ENCODE results near the gene MPHOSPH10.

MPHOSPH10 gene

DNA sequence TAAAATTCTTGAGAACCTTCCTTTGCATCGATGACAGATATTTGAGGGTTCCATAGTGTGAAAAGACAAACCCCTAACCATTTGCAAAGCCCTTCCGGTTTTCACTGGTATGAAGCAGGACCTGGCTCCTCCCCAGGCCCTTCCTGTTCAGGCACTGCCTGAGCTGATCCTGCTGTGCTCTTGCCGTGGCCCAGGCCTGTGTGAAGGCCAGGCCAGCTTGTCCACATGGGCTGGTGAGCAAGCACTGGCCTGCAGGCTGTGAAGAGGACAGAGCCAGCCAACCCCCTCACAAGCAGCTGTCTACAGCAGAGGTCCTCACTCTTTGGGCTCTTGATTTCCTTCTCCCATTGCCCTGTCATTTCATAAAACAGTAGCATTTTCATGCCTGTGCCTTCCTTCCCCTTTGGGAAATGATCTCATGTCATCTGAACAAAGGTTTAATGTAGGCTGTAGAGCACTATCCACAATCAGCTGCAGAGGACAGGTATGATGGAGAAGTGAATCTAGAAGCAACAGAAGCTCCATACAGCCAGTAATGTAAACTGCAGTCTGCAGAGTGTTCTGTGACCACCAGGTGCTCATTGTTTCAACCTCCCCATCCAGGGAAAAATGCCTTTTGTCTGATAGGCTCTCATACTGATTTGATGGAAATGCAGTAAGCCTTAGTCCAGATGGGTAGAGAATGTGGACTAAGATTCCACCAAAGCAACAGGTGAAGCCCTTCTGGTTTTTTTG is 19.8 kb downstream of the MPHOSPH10 start:
- H3K9me3 ChIP-seq (ENCODE audit: insufficient read depth, low read depth, low read length) = no peaks in the 10 kb centered on the region
- 87% methylated on average over 3 of the region's 3 CpGs for WGBS
- no peaks in the 10 kb centered on the region for H3K27me3 ChIP-seq (ENCODE audit: insufficient read depth, low read length)
- H3K27ac ChIP-seq (ENCODE audit: low read depth, low read length) = no peak overlapping the region
- H3K9ac ChIP-seq (ENCODE audit: low read depth, low read length) = no peak overlapping the region
- H3K36me3 ChIP-seq (ENCODE audit: insufficient read depth, low read length) = peaks cover 51% of the 10 kb centered on the region
- no peak overlapping the region for H3K4me3 ChIP-seq (ENCODE audit: low read length)
- no peaks in the 10 kb centered on the region for H3K4me1 ChIP-seq (ENCODE audit: insufficient read depth, low read length)

DNA sequence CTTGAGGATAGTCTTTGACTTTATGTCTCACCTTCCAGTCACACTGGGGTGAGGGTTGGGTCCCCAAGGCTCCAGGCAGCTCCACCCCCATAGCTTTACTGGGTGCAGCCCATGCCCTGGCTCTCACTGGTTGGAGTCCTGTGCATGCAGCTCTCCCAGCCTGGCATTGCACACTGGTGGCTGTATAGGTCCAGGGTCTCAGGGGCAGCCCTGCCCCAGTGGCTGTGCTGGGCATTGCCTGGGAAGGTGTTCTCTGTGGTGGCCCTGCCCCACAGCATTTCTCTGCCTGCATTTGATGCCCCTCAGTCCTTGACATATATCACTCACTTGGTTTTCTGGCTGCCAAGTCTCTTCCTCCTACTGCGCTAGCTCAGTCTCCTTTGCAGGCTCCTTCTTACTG is 21.2 kb downstream of the MPHOSPH10 start:
- peaks cover 4% of the 10 kb centered on the region; the same call in 1 of the 2 replicates for H3K4me1 ChIP-seq (ENCODE audit: insufficient read depth, low read length)
- H3K27me3 ChIP-seq (ENCODE audit: insufficient read depth, low read length) = no peaks in the 10 kb centered on the region
- no peak overlapping the region for H3K4me3 ChIP-seq (ENCODE audit: low read length)
- no peak overlapping the region for H3K27ac ChIP-seq (ENCODE audit: low read depth, low read length)
- no peak overlapping the region for H3K9ac ChIP-seq (ENCODE audit: low read depth, low read length)
- WGBS = 96% methylated on average over 1 of the region's 1 CpG
- H3K36me3 ChIP-seq (ENCODE audit: insufficient read depth, low read length) = peaks cover 39% of the 10 kb centered on the region
- H3K9me3 ChIP-seq (ENCODE audit: insufficient read depth, low read depth, low read length) = no peaks in the 10 kb centered on the region

DNA sequence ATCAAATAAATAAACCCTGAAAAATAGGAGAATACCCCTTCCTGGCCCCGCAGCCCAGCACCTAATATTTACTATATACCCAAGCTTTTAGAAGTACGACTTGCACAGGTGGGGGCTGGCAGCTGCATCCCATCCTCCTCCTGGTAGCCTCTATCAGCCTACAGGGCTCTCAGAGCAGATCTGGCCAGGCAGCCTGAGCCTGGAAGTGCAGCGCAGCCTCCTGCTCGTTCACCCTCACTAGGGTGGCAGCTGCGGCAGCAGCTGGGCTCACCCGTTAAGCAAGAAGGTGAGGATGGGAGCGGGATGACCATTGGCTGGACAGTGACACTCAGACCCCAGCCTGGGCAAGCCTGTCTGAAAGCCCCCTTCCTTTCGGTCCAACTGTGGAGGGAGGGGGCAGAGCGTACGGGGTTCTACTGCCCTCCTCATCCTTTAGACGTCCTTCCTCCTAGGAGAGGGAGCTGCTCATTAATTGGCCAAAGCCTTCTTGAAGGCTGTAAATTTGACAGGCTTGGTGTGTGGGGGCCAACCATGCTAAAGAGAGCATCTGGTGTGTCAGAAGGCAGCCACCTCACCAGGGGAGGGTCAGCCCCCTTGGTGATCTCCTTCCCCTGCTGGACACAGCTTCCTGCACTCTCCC is 23.3 kb downstream of the MPHOSPH10 start:
- Histone ChIP-seq H3K4me1 (ENCODE audit: insufficient read depth, low read length) (peaks cover 5% of the 10 kb centered on the region; the same call in 1 of the 2 replicates), H3K27ac (ENCODE audit: low read depth, low read length) (no peak overlapping the region), H3K27me3 (ENCODE audit: insufficient read depth, low read length) (no peaks in the 10 kb centered on the region), H3K4me3 (ENCODE audit: low read length) (no peak overlapping the region), H3K36me3 (ENCODE audit: insufficient read depth, low read length) (peaks cover 19% of the 10 kb centered on the region), H3K9me3 (ENCODE audit: insufficient read depth, low read depth, low read length) (no peaks in the 10 kb centered on the region), H3K9ac (ENCODE audit: low read depth, low read length) (no peak overlapping the region)
- WGBS = 88% methylated on average over 11 of the region's 11 CpGs

DNA sequence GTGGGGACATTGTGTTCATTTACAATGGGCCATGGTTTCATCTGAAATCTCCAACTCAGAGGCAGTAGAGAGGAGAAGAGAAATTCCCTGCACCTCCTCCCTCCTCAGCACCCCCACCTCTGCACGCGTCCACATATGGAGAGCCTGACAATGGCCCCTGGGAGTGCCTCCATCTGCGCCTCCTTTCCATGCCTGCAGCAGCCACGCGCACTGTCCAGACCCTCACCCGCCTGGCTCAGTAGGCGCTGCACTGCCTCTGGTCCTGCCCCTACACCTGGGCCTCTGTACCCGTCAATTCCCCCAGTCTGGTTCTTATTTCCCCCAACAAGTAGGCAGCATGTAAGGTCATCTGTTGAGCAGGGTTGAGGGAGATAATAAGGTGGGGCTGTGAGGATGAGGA is 23.8 kb downstream of the MPHOSPH10 start:
- Histone ChIP-seq H3K27me3 (ENCODE audit: insufficient read depth, low read length) (no peaks in the 10 kb centered on the region), H3K4me1 (ENCODE audit: insufficient read depth, low read length) (peaks cover 5% of the 10 kb centered on the region; the same call in 1 of the 2 replicates), H3K36me3 (ENCODE audit: insufficient read depth, low read length) (peaks cover 13% of the 10 kb centered on the region), H3K4me3 (ENCODE audit: low read length) (no peak overlapping the region), H3K27ac (ENCODE audit: low read depth, low read length) (no peak overlapping the region), H3K9me3 (ENCODE audit: insufficient read depth, low read depth, low read length) (no peaks in the 10 kb centered on the region), H3K9ac (ENCODE audit: low read depth, low read length) (no peak overlapping the region)
- WGBS = 82% methylated on average over 8 of the region's 8 CpGs

DNA sequence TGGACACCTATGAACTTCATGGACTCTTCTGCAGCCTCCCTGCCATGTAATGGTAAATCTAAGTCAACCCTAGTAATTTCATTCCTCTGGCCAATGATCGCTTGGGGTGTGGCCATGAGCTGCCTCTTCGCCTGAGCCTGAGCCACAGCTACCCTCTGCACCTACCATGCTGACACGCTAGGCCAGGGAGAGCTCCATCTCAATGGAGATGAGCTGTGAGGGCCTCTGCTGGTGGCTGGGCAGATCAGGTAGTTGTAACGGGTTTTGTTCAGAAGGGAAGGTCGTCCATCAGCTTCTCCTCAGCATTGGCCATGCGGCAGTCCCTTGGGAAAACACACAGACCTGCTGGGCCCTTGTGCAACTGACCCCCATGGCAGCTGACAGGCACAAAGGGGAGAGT is 24.4 kb downstream of the MPHOSPH10 start:
- H3K36me3 ChIP-seq (ENCODE audit: insufficient read depth, low read length) = peaks cover 8% of the 10 kb centered on the region
- H3K27me3 ChIP-seq (ENCODE audit: insufficient read depth, low read length) = no peaks in the 10 kb centered on the region
- 62% methylated on average over 6 of the region's 6 CpGs for WGBS
- H3K27ac ChIP-seq (ENCODE audit: low read depth, low read length) = no peak overlapping the region
- peaks cover 5% of the 10 kb centered on the region; the same call in 1 of the 2 replicates for H3K4me1 ChIP-seq (ENCODE audit: insufficient read depth, low read length)
- H3K9me3 ChIP-seq (ENCODE audit: insufficient read depth, low read depth, low read length) = no peaks in the 10 kb centered on the region
- H3K9ac ChIP-seq (ENCODE audit: low read depth, low read length) = no peak overlapping the region
- no peak overlapping the region for H3K4me3 ChIP-seq (ENCODE audit: low read length)

DNA sequence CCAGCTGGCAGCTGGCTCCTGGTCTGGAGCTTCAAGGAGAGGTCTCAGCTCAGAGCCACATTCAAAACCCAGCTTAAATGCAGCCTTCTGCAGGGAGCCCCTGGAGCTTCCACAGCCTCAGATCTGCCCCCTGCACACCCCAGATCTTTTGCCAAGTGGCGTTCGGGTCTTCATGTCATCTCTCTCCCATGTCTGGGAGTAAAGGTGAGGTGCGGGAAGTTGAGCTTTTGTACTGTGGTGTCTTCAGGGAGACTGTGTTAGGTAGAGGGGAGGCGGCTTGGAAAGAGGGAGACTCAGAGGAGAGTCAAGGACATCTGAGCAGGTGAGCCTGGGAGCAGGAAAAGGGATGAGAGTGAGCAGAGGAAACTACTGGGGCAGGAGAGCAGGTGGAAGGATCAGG is 25.4 kb downstream of the MPHOSPH10 start:
- Histone ChIP-seq H3K27ac (ENCODE audit: low read depth, low read length) (no peak overlapping the region), H3K27me3 (ENCODE audit: insufficient read depth, low read length) (no peaks in the 10 kb centered on the region), H3K9ac (ENCODE audit: low read depth, low read length) (no peak overlapping the region), H3K36me3 (ENCODE audit: insufficient read depth, low read length) (no peaks in the 10 kb centered on the region), H3K4me1 (ENCODE audit: insufficient read depth, low read length) (peaks cover 5% of the 10 kb centered on the region; the same call in 1 of the 2 replicates), H3K4me3 (ENCODE audit: low read length) (no peak overlapping the region), H3K9me3 (ENCODE audit: insufficient read depth, low read depth, low read length) (no peaks in the 10 kb centered on the region)
- WGBS = 92% methylated on average over 4 of the region's 4 CpGs

DNA sequence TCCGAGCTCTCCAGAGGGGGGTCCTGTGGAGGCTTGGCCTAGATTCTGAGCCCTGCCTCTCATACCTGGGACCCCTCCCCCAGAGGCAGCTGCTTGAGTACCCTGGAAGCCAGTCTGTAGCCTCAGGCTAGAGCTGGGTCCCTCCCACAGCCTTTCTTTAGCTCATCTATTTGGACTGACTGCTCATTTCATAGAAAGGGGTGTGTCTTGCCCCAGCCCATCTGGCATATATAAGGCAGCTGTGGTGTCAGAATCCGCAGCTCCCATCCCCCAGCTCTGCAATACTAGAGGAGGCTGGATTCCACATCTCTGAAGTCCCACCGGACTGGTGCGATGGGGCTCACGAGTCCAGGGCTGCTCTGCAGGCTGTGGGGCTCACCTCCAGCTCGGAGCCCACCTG is 26.1 kb downstream of the MPHOSPH10 start:
- Histone ChIP-seq H3K27me3 (ENCODE audit: insufficient read depth, low read length) (no peaks in the 10 kb centered on the region), H3K4me1 (ENCODE audit: insufficient read depth, low read length) (peaks cover 5% of the 10 kb centered on the region; the same call in 1 of the 2 replicates), H3K4me3 (ENCODE audit: low read length) (no peak overlapping the region), H3K9ac (ENCODE audit: low read depth, low read length) (no peak overlapping the region), H3K9me3 (ENCODE audit: insufficient read depth, low read depth, low read length) (no peaks in the 10 kb centered on the region), H3K36me3 (ENCODE audit: insufficient read depth, low read length) (no peaks in the 10 kb centered on the region), H3K27ac (ENCODE audit: low read depth, low read length) (no peak overlapping the region)
- WGBS = 73% methylated on average over 6 of the region's 6 CpGs

DNA sequence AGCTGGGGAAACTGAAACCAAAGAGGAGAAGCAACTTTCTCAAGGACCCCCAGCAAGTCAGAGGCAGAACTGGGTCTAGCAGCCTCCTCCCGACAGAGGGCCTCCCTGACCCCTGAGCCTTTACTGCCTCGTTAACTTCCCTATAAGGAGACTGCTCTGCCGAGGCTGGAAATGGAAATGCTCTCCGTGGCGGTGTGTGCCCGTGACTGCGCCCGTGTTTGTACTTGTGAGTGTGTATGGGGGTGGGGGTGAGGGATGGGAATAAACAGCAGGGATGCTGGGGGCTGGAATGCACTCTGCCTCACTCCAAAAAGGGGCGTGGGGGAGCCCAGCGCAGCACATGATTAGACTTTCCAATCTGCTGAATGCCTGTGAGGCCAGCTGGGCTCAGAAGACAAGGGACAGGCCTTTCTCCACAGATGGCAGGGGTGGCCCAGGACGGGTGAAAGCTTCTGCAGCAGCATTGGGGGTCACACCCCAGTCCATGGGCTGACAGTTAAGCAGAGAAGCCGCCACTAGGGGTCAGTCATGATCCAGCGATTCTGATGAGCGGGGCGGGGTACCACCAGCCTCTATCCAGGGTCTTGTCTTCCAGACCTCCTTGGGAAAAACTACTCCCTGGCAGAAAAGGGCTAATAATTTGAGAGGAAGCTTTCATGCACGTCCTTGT is 26.8 kb downstream of the MPHOSPH10 start:
- Histone ChIP-seq H3K27ac (ENCODE audit: low read depth, low read length) (no peak overlapping the region), H3K4me3 (ENCODE audit: low read length) (no peak overlapping the region), H3K9me3 (ENCODE audit: insufficient read depth, low read depth, low read length) (no peaks in the 10 kb centered on the region), H3K27me3 (ENCODE audit: insufficient read depth, low read length) (no peaks in the 10 kb centered on the region), H3K36me3 (ENCODE audit: insufficient read depth, low read length) (no peaks in the 10 kb centered on the region), H3K9ac (ENCODE audit: low read depth, low read length) (no peak overlapping the region), H3K4me1 (ENCODE audit: insufficient read depth, low read length) (peaks cover 5% of the 10 kb centered on the region; the same call in 1 of the 2 replicates)
- 24% methylated on average over 16 of the region's 16 CpGs for WGBS

DNA sequence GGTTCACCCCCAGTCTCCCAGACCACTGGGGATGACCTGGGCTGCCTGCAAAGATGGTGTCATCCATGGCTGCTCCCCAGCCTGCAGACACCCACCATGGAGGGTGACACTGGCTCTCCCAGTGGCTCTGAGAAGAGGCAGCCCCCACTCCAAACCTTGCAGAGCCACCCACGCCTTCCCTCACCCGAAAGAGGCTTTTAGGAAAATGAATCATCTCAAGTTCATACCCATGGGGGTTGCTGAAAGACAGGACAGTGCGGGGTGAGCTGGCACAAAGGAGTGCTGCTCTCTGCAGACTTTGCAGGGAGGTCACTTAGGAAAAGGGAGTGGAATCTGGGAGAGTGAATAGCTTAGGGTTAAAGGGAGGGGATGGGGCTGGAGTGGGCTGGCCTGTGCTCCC is 36.4 kb downstream of the MPHOSPH10 start:
- Histone ChIP-seq H3K27ac (ENCODE audit: low read depth, low read length) (no peak overlapping the region), H3K36me3 (ENCODE audit: insufficient read depth, low read length) (no peaks in the 10 kb centered on the region), H3K9ac (ENCODE audit: low read depth, low read length) (no peak overlapping the region), H3K4me1 (ENCODE audit: insufficient read depth, low read length) (no peaks in the 10 kb centered on the region), H3K27me3 (ENCODE audit: insufficient read depth, low read length) (no peaks in the 10 kb centered on the region), H3K4me3 (ENCODE audit: low read length) (no peak overlapping the region), H3K9me3 (ENCODE audit: insufficient read depth, low read depth, low read length) (no peaks in the 10 kb centered on the region)
- 85% methylated on average over 3 of the region's 3 CpGs for WGBS

DNA sequence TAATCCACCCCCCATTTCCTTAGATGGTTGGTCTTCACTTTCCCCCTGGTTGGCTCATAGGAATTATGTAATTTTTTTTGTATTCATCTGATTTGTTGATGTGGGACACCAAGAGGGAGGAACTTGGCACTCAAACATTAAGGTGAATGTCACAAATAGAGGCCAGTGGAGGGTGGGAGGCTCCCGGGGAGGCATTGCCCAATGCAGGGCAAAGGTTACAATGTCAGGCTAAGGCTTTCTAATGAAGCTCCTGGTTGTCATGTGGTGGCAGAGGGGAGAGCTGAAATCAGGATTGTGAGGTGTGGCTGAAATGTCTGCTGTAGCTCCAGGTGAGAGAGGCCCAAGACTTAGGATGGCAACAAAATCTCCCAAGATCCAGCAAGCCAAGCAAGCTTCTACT is 42.7 kb downstream of the MPHOSPH10 start:
- no peaks in the 10 kb centered on the region for H3K4me1 ChIP-seq (ENCODE audit: insufficient read depth, low read length)
- H3K9ac ChIP-seq (ENCODE audit: low read depth, low read length) = no peak overlapping the region
- H3K4me3 ChIP-seq (ENCODE audit: low read length) = no peak overlapping the region
- no peaks in the 10 kb centered on the region; the same call in 1 of the 2 replicates for H3K27me3 ChIP-seq (ENCODE audit: insufficient read depth, low read length)
- H3K27ac ChIP-seq (ENCODE audit: low read depth, low read length) = no peak overlapping the region
- H3K9me3 ChIP-seq (ENCODE audit: insufficient read depth, low read depth, low read length) = no peaks in the 10 kb centered on the region
- H3K36me3 ChIP-seq (ENCODE audit: insufficient read depth, low read length) = no peaks in the 10 kb centered on the region
- 80% methylated on average over 1 of the region's 1 CpG for WGBS

DNA sequence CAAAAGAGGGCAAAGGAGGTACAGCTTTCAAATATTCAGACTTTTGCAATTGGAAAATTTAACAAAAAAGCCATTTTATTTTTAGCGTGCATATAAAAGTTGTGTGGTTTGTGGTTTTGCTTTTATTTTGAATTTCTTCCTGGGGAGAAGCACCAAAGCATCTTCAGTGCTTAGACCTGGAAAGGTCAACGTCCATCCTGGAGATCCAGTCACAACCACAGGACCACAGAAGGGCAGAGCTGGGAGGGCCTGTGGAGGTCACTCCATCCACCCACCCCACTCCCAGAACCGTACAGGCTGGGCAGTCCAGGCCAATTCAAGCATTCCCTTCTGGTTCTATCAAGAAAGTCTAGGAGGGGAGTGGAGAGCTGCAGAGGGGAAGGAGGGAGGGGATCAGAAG is 43.8 kb downstream of the MPHOSPH10 start:
- H3K4me3 ChIP-seq (ENCODE audit: low read length) = no peak overlapping the region
- H3K9ac ChIP-seq (ENCODE audit: low read depth, low read length) = no peak overlapping the region
- H3K27me3 ChIP-seq (ENCODE audit: insufficient read depth, low read length) = no peaks in the 10 kb centered on the region; the same call in 1 of the 2 replicates
- H3K27ac ChIP-seq (ENCODE audit: low read depth, low read length) = no peak overlapping the region
- H3K36me3 ChIP-seq (ENCODE audit: insufficient read depth, low read length) = no peaks in the 10 kb centered on the region
- no peaks in the 10 kb centered on the region for H3K4me1 ChIP-seq (ENCODE audit: insufficient read depth, low read length)
- H3K9me3 ChIP-seq (ENCODE audit: insufficient read depth, low read depth, low read length) = no peaks in the 10 kb centered on the region
- 83% methylated on average over 3 of the region's 3 CpGs for WGBS
